Suprapubic skin (tissue), 4 donors: ENCODE data around the gene MYL10. TPM values are rescaled to one million over a fixed set of nuclear protein-coding genes. Genes with fewer than 3 reads are reported as not detected.
A peak's percentile ranks its signal among the peaks of the same experiment; 100 is the strongest.

ENCODE experiments used
- DNase-seq, 2 donors: peaks; one replicate each; pipeline ENCODE4 v3.0.0-alpha.2; 2019; ENCODE audit warnings: low spot score in 2 of 2
- H3K27ac ChIP-seq: fragments of 200-600 bp; sonication (generic); one replicate; pipeline ENCODE4 v1.5.1; 2019
- H3K27me3 ChIP-seq: fragments of 200-600 bp; sonication (generic); one replicate; pipeline ENCODE4 v1.5.1; 2019
- H3K36me3 ChIP-seq: fragments of 200-600 bp; sonication (generic); one replicate; pipeline ENCODE4 v1.5.1; 2019
- H3K4me1 ChIP-seq: fragments of 200-600 bp; sonication (generic); one replicate; pipeline ENCODE4 v1.5.1; 2019
- H3K4me3 ChIP-seq: fragments of 200-600 bp; sonication (generic); one replicate; pipeline ENCODE4 v1.5.1; 2019; ENCODE audit warnings: mild to moderate bottlenecking
- H3K9me3 ChIP-seq: fragments of 200-600 bp; sonication (generic); one replicate; pipeline ENCODE4 v1.5.1; 2019
- CTCF ChIP-seq, 2 donors: fragments of 200-600 bp in 1 of 2; fragments of 450-650 bp in 1 of 2; sonication (generic) in 1 of 2; IDR thresholded peaks; one replicate each; pipeline ENCODE4 v1.5.1; 2016 to 2019; ENCODE audit warnings: antibody characterized with exemption in 2 of 2, mild to moderate bottlenecking in 1 of 2, moderate library complexity in 1 of 2
- EP300 ChIP-seq: sonication (generic); formaldehyde crosslinking; IDR thresholded peaks from one replicate; pipeline ENCODE4 v1.6.1; 2017; ENCODE audit warnings: antibody characterized with exemption
- POLR2A ChIP-seq, 2 donors: fragments of 450-650 bp; IDR thresholded peaks; one replicate each; pipeline ENCODE4 v1.6.1; 2017; ENCODE audit warnings: antibody characterized with exemption in 2 of 2, mild to moderate bottlenecking in 2 of 2, moderate library complexity in 2 of 2
- POLR2AphosphoS5 ChIP-seq, 3 donors: sonication (generic); formaldehyde crosslinking; IDR thresholded peaks; one replicate each; pipeline ENCODE4 v1.6.1; 2017; ENCODE audit warnings: antibody characterized with exemption in 3 of 3
- WGBS: methylation state at CpG from one replicate; pipeline ENCODE4 v1.1.5; 2018; 5-methylcytosine and 5-hydroxymethylcytosine counted together
- total RNA-seq, 4 donors: library from RNA; depleted of rRNA; stranded (reverse); fragments of >200 nt; gene quantifications; one replicate each; pipeline ENCODE4 v1.1.0, GENCODE V29; 2016

The MYL10 gene
- total RNA-seq, 4 donors from 2014 or later, result not detected

- DNase-seq, result peak in 1 of 2 donors; percentile 73
- peaks cover 29% of the 10 kb centered on the region for H3K27me3 ChIP-seq
- peaks cover 10% of the 10 kb centered on the region for H3K4me1 ChIP-seq
- H3K9me3 ChIP-seq, result no peaks in the 10 kb centered on the region
- H3K36me3 ChIP-seq, result no peaks in the 10 kb centered on the region
- no peak overlapping the region for H3K4me3 ChIP-seq
- no peak overlapping the region for H3K27ac ChIP-seq
- 80% methylated on average over 9 of the region's 9 CpGs for WGBS
- TF ChIP-seq POLR2A (IDR thresholded peaks at IDR 0.05) (no peak), EP300 (no peak), CTCF (IDR thresholded peaks at IDR 0.05) (no peak), POLR2AphosphoS5 (IDR thresholded peaks at IDR 0.05) (no peak)
These were observed 40.8 kb downstream of the MYL10 start for GRCh38 chr7:101588131-101588935.

GRCh38 chr7:101586906-101587677 is 42.0 kb downstream of the MYL10 start:
- 73% methylated on average over 12 of the region's 12 CpGs for WGBS
- TF ChIP-seq POLR2AphosphoS5 (IDR thresholded peaks at IDR 0.05) (no peak), EP300 (no peak), CTCF (IDR thresholded peaks at IDR 0.05) (no peak), POLR2A (IDR thresholded peaks at IDR 0.05) (no peak)
- no peak overlapping the region for H3K27ac ChIP-seq
- H3K9me3 ChIP-seq, result no peaks in the 10 kb centered on the region
- peaks cover 31% of the 10 kb centered on the region for H3K27me3 ChIP-seq
- no peak overlapping the region for H3K4me3 ChIP-seq
- peak in 1 of 2 donors; percentile 7 for DNase-seq
- no peaks in the 10 kb centered on the region for H3K36me3 ChIP-seq
- peaks cover 10% of the 10 kb centered on the region for H3K4me1 ChIP-seq

GRCh38 chr7:101586078-101586905 is 42.8 kb downstream of the MYL10 start:
- DNase-seq, result peak in 1 of 2 donors; percentile 31
- Histone ChIP-seq H3K9me3 (no peaks in the 10 kb centered on the region), H3K36me3 (no peaks in the 10 kb centered on the region), H3K4me1 (peaks cover 10% of the 10 kb centered on the region), H3K4me3 (no peak overlapping the region), H3K27me3 (peaks cover 39% of the 10 kb centered on the region), H3K27ac (no peak overlapping the region)
- no peak for TF ChIP-seq EP300
- TF ChIP-seq POLR2AphosphoS5 (IDR thresholded peaks at IDR 0.05), result no peak
- TF ChIP-seq POLR2A (IDR thresholded peaks at IDR 0.05), result no peak
- TF ChIP-seq CTCF (IDR thresholded peaks at IDR 0.05), result no peak
- WGBS, result 67% methylated on average over 16 of the region's 18 CpGs

- no peaks in the 10 kb centered on the region for H3K9me3 ChIP-seq
- WGBS, result 90% methylated on average over 3 of the region's 3 CpGs
- peak; percentile 15 to 61 for DNase-seq
- H3K27ac ChIP-seq, result no peak overlapping the region
- H3K4me1 ChIP-seq, result no peaks in the 10 kb centered on the region
- TF ChIP-seq CTCF (IDR thresholded peaks at IDR 0.05) (no peak), POLR2A (IDR thresholded peaks at IDR 0.05) (no peak), POLR2AphosphoS5 (IDR thresholded peaks at IDR 0.05) (no peak), EP300 (no peak)
- H3K36me3 ChIP-seq, result no peaks in the 10 kb centered on the region
- no peak overlapping the region for H3K4me3 ChIP-seq
- H3K27me3 ChIP-seq, result peaks cover 42% of the 10 kb centered on the region
These were observed 46.1 kb downstream of the MYL10 start for GRCh38 chr7:101582971-101583370.
